WTC11 (cell line): ENCODE measurements around the gene BFSP2. TPM values are rescaled to one million over a fixed set of nuclear protein-coding genes. Genes with fewer than 3 reads are reported as not detected.

Experiments used
- ATAC-seq: fragments of 200-7000 bp; cut with Tn5 transposase; 2 replicates; pipeline ENCODE4 v1.10.0; 2021; ENCODE audit warnings: mild to moderate bottlenecking, moderate library complexity
- CTCF ChIA-PET: fragments of 300-600 bp; sonication (Branson Sonifier 250); formaldehyde crosslinking; loops from one replicate; lab custom pipeline; 2021; ENCODE audit warnings: antibody characterized with exemption; lab: Charles Lee
- POLR2A ChIA-PET: fragments of 350-600 bp; sonication (Branson Sonifier 250); formaldehyde crosslinking; loops from one replicate; lab custom pipeline; 2021; ENCODE audit warnings: antibody characterized with exemption; lab: Charles Lee
- DNase-seq: peaks from one replicate; pipeline ENCODE4 v3.0.0; 2021; ENCODE audit warnings: low spot score
- H3K27ac Mint-ChIP-seq: 2 replicates; pipeline ENCODE4 v1.8.0; 2021; ENCODE audit warnings: mixed read lengths
- H3K27me3 Mint-ChIP-seq: 2 replicates; pipeline ENCODE4 v1.8.0; 2021; ENCODE audit warnings: low read depth, mild to moderate bottlenecking, moderate library complexity, mixed read lengths
- H3K36me3 Mint-ChIP-seq: 2 replicates; pipeline ENCODE4 v1.8.0; 2021; ENCODE audit warnings: mixed read lengths
- H3K4me1 Mint-ChIP-seq: 2 replicates; pipeline ENCODE4 v1.8.0; 2022; ENCODE audit warnings: mixed read lengths
- H3K4me3 Mint-ChIP-seq: 2 replicates; pipeline ENCODE4 v1.8.0; 2021; ENCODE audit warnings: mild to moderate bottlenecking, moderate library complexity, mixed read lengths
- H3K9me3 Mint-ChIP-seq: 2 replicates; pipeline ENCODE4 v1.8.0; 2021; ENCODE audit warnings: mixed read lengths
- ATF1 ChIP-seq: sonication (generic); formaldehyde crosslinking; IDR thresholded peaks from 2 replicates; pipeline ENCODE4 v1.8.1; 2023; ENCODE audit warnings: mild to moderate bottlenecking, moderate library complexity, missing genetic modification reagents
- CREM ChIP-seq: sonication (generic); formaldehyde crosslinking; IDR thresholded peaks from 2 replicates; pipeline ENCODE4 v1.8.1; 2022; ENCODE audit warnings: mild to moderate bottlenecking, missing genetic modification reagents, moderate library complexity
- ESRRA ChIP-seq: sonication (generic); formaldehyde crosslinking; IDR thresholded peaks from 2 replicates; pipeline ENCODE4 v1.8.1; 2022; ENCODE audit warnings: mild to moderate bottlenecking, missing genetic modification reagents, borderline replicate concordance
- ETV6 ChIP-seq: sonication (generic); formaldehyde crosslinking; IDR thresholded peaks from 2 replicates; pipeline ENCODE4 v1.8.1; 2022; ENCODE audit warnings: mild to moderate bottlenecking, missing genetic modification reagents
- FOXP1 ChIP-seq: sonication (generic); formaldehyde crosslinking; IDR thresholded peaks from 2 replicates; pipeline ENCODE4 v1.8.0; 2022; ENCODE audit warnings: missing genetic modification reagents, mild to moderate bottlenecking, moderate library complexity, borderline replicate concordance
- KAT7 ChIP-seq: sonication (generic); formaldehyde crosslinking; IDR thresholded peaks from 2 replicates; pipeline ENCODE4 v1.8.1; 2023; ENCODE audit warnings: missing genetic modification reagents, mild to moderate bottlenecking, borderline replicate concordance
- MXD4 ChIP-seq: fragments of 250-450 bp; sonication (Bioruptor Pico); IDR thresholded peaks from 2 replicates; pipeline ENCODE4 v1.8.0; 2021; ENCODE audit warnings: mild to moderate bottlenecking, moderate library complexity, borderline replicate concordance
- MYBL2 ChIP-seq: sonication (generic); formaldehyde crosslinking; IDR thresholded peaks from 2 replicates; pipeline ENCODE4 v1.8.1; 2023; ENCODE audit warnings: mild to moderate bottlenecking, moderate library complexity, missing genetic modification reagents
- NFE2L1 ChIP-seq: sonication (generic); formaldehyde crosslinking; IDR thresholded peaks from 2 replicates; pipeline ENCODE4 v1.8.1; 2023; ENCODE audit warnings: missing genetic modification reagents
- OVOL2 ChIP-seq: fragments of 250-450 bp; sonication (Bioruptor Pico); IDR thresholded peaks from 2 replicates; pipeline ENCODE4 v1.9.0; 2021; ENCODE audit warnings: mild to moderate bottlenecking, borderline replicate concordance
- SMAD3 ChIP-seq: sonication (generic); formaldehyde crosslinking; IDR thresholded peaks from 2 replicates; pipeline ENCODE4 v1.8.0; 2022; ENCODE audit warnings: missing genetic modification reagents, mild to moderate bottlenecking, borderline replicate concordance
- TCF7 ChIP-seq: sonication (generic); formaldehyde crosslinking; IDR thresholded peaks from 2 replicates; pipeline ENCODE4 v1.8.0; 2022; ENCODE audit warnings: mild to moderate bottlenecking, low read depth, missing genetic modification reagents, moderate library complexity
- TEAD4 ChIP-seq: sonication (generic); formaldehyde crosslinking; IDR thresholded peaks from 2 replicates; pipeline ENCODE4 v1.8.0; 2022; ENCODE audit warnings: mild to moderate bottlenecking, missing genetic modification reagents
- ZNF263 ChIP-seq: sonication (generic); formaldehyde crosslinking; IDR thresholded peaks from 2 replicates; pipeline ENCODE4 v1.8.1; 2022; ENCODE audit warnings: low read depth, mild to moderate bottlenecking, moderate library complexity, missing genetic modification reagents
- total RNA-seq: library from RNA; stranded (reverse); gene quantifications from 3 replicates; pipeline ENCODE4 v1.2.3, GENCODE V29; 2021
- TF ChIP-seq, protein P1 (sequence below): sonication (generic); formaldehyde crosslinking; IDR thresholded peaks from 2 replicates; pipeline ENCODE4 v1.8.1; 2023; ENCODE audit warnings: mild to moderate bottlenecking, missing genetic modification reagents
- TF ChIP-seq, protein P2 (sequence below): sonication (generic); formaldehyde crosslinking; IDR thresholded peaks from 2 replicates; pipeline ENCODE4 v1.8.0; 2023; ENCODE audit warnings: missing genetic modification reagents, mild to moderate bottlenecking, borderline replicate concordance
- TF ChIP-seq, protein P3 (sequence below): sonication (generic); formaldehyde crosslinking; IDR thresholded peaks from 2 replicates; pipeline ENCODE4 v1.8.0; 2022; ENCODE audit warnings: mild to moderate bottlenecking, missing genetic modification reagents
- TF ChIP-seq, protein P4 (sequence below): fragments of 250-450 bp; sonication (Bioruptor Pico); IDR thresholded peaks from 2 replicates; pipeline ENCODE4 v1.9.0; 2021; ENCODE audit warnings: mild to moderate bottlenecking
- TF ChIP-seq, protein P5 (sequence below): sonication (generic); formaldehyde crosslinking; IDR thresholded peaks from 2 replicates; pipeline ENCODE4 v1.8.0; 2022; ENCODE audit warnings: mild to moderate bottlenecking, missing genetic modification reagents

The BFSP2 gene
- total RNA-seq, 1 experiment from 2014 or later: not detected

DNA sequence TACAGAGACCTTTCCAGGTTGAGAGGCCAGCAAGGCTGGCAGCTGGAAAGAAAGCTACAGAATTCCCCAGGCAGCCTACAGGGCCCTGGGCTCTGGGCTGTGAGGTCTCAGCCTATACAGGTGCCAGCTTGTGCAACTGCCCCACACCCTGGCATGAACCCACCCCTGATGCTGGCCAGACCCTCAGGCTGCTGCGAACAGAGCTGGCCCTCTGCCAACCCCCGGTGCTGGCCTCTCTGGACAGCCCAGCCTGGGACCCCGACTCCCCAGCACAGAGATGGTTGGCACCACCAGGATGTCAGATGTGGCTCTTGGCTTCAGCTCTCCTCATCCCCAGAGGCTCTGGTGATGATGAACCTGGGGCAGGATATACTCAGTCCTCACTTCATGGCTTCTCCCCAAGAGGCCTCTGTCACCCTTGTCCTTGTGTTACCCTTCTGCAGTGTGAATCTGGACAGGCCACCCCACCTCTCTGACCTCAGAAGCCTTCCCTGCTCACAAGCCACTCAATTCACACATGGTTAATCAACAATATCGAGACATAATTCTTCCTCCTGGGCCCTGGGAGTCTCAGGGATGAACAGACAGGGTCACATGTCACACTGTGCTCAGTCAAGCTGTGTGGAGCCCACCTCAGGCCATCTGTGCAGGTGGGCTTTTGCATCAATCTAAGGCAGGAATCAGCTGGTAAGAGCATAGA lies 11.0 kb upstream of the BFSP2 start:
- POLR2A ChIA-PET: no interaction called here
- no peak overlapping the region for H3K4me3 Mint-ChIP-seq
- no peak overlapping the region for H3K27ac Mint-ChIP-seq

More for the DNA sequence above, 11.0 kb upstream of the BFSP2 start:
- Mint-ChIP-seq H3K36me3 (no peaks in the 10 kb centered on the region; the same call in 1 of the 2 replicates), H3K4me1 (peaks cover 9% of the 10 kb centered on the region), H3K27me3 (no peaks in the 10 kb centered on the region), H3K9me3 (no peaks in the 10 kb centered on the region)
- TF ChIP-seq SMAD3 (CRISPR knock-in tag) (no peak), OVOL2 (CRISPR knock-in tag) (no peak), ATF1 (CRISPR knock-in tag) (no peak), TEAD4 (CRISPR knock-in tag) (no peak), CREM (CRISPR knock-in tag) (no peak), MXD4 (CRISPR knock-in tag) (no peak), ZNF263 (no peak), FOXP1 (CRISPR knock-in tag) (no peak), NFE2L1 (CRISPR knock-in tag) (no peak), ESRRA (no peak), ETV6 (no peak), TCF7 (CRISPR knock-in tag) (no peak), MYBL2 (CRISPR knock-in tag) (no peak), KAT7 (CRISPR knock-in tag) (no peak)
- TF ChIP-seq, protein P1, sequence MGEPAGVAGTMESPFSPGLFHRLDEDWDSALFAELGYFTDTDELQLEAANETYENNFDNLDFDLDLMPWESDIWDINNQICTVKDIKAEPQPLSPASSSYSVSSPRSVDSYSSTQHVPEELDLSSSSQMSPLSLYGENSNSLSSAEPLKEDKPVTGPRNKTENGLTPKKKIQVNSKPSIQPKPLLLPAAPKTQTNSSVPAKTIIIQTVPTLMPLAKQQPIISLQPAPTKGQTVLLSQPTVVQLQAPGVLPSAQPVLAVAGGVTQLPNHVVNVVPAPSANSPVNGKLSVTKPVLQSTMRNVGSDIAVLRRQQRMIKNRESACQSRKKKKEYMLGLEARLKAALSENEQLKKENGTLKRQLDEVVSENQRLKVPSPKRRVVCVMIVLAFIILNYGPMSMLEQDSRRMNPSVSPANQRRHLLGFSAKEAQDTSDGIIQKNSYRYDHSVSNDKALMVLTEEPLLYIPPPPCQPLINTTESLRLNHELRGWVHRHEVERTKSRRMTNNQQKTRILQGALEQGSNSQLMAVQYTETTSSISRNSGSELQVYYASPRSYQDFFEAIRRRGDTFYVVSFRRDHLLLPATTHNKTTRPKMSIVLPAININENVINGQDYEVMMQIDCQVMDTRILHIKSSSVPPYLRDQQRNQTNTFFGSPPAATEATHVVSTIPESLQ (CRISPR knock-in tag): no peak
- TF ChIP-seq, protein P2, sequence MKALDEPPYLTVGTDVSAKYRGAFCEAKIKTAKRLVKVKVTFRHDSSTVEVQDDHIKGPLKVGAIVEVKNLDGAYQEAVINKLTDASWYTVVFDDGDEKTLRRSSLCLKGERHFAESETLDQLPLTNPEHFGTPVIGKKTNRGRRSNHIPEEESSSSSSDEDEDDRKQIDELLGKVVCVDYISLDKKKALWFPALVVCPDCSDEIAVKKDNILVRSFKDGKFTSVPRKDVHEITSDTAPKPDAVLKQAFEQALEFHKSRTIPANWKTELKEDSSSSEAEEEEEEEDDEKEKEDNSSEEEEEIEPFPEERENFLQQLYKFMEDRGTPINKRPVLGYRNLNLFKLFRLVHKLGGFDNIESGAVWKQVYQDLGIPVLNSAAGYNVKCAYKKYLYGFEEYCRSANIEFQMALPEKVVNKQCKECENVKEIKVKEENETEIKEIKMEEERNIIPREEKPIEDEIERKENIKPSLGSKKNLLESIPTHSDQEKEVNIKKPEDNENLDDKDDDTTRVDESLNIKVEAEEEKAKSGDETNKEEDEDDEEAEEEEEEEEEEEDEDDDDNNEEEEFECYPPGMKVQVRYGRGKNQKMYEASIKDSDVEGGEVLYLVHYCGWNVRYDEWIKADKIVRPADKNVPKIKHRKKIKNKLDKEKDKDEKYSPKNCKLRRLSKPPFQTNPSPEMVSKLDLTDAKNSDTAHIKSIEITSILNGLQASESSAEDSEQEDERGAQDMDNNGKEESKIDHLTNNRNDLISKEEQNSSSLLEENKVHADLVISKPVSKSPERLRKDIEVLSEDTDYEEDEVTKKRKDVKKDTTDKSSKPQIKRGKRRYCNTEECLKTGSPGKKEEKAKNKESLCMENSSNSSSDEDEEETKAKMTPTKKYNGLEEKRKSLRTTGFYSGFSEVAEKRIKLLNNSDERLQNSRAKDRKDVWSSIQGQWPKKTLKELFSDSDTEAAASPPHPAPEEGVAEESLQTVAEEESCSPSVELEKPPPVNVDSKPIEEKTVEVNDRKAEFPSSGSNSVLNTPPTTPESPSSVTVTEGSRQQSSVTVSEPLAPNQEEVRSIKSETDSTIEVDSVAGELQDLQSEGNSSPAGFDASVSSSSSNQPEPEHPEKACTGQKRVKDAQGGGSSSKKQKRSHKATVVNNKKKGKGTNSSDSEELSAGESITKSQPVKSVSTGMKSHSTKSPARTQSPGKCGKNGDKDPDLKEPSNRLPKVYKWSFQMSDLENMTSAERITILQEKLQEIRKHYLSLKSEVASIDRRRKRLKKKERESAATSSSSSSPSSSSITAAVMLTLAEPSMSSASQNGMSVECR (CRISPR knock-in tag): no peak
- TF ChIP-seq, protein P3, sequence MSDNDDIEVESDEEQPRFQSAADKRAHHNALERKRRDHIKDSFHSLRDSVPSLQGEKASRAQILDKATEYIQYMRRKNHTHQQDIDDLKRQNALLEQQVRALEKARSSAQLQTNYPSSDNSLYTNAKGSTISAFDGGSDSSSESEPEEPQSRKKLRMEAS (CRISPR knock-in tag): no peak
- TF ChIP-seq, protein P4, sequence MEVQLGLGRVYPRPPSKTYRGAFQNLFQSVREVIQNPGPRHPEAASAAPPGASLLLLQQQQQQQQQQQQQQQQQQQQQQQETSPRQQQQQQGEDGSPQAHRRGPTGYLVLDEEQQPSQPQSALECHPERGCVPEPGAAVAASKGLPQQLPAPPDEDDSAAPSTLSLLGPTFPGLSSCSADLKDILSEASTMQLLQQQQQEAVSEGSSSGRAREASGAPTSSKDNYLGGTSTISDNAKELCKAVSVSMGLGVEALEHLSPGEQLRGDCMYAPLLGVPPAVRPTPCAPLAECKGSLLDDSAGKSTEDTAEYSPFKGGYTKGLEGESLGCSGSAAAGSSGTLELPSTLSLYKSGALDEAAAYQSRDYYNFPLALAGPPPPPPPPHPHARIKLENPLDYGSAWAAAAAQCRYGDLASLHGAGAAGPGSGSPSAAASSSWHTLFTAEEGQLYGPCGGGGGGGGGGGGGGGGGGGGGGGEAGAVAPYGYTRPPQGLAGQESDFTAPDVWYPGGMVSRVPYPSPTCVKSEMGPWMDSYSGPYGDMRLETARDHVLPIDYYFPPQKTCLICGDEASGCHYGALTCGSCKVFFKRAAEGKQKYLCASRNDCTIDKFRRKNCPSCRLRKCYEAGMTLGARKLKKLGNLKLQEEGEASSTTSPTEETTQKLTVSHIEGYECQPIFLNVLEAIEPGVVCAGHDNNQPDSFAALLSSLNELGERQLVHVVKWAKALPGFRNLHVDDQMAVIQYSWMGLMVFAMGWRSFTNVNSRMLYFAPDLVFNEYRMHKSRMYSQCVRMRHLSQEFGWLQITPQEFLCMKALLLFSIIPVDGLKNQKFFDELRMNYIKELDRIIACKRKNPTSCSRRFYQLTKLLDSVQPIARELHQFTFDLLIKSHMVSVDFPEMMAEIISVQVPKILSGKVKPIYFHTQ (CRISPR knock-in tag): no peak
- TF ChIP-seq, protein P5, sequence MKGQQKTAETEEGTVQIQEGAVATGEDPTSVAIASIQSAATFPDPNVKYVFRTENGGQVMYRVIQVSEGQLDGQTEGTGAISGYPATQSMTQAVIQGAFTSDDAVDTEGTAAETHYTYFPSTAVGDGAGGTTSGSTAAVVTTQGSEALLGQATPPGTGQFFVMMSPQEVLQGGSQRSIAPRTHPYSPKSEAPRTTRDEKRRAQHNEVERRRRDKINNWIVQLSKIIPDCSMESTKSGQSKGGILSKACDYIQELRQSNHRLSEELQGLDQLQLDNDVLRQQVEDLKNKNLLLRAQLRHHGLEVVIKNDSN (CRISPR knock-in tag): no peak
- CTCF ChIA-PET: interaction anchor here (0.8 to 2.1 kb wide), 4 partner anchors 14 to 658 kb away, joined by 3 to 8 read pairs (median 4); no protein-coding TSS in a partner anchor
- ATAC-seq (no peak), DNase-seq (no peak)
